Naive thymus-derived CD4-positive, alpha-beta T cell (primary cell): ENCODE data around the gene DENND1B. TPM values are rescaled to one million over a fixed set of nuclear protein-coding genes. Genes with fewer than 3 reads are reported as not detected.

Experiments
- ATAC-seq: fragments of 150-1000 bp; cut with Tn5 transposase; 2 replicates; pipeline ENCODE4 v1.10.0; 2021; ENCODE audit warnings: mild to moderate bottlenecking, moderate library complexity
- CTCF ChIA-PET: fragments of 350-600 bp; sonication (Branson Sonifier 250); formaldehyde crosslinking; loops from one replicate; lab custom pipeline; 2021; ENCODE audit warnings: antibody characterized with exemption; lab: Charles Lee
- POLR2A ChIA-PET: fragments of 350-600 bp; sonication (Branson Sonifier 250); formaldehyde crosslinking; loops from one replicate; lab custom pipeline; 2021; ENCODE audit warnings: antibody characterized with exemption, inconsistent platforms; lab: Charles Lee
- DNase-seq, 9 donors: peaks; one replicate each; pipeline versions ENCODE4 v3.0.0 to v3.0.0-alpha.2; 2020 to 2022; ENCODE audit warnings: mixed read lengths in 1 of 9
- H3K27ac ChIP-seq: one replicate; pipeline ENCODE4 v1.7.0; 2013; ENCODE audit warnings: mild to moderate bottlenecking, low read depth, low read length, moderate library complexity
- H3K27me3 ChIP-seq, 2 donors: one replicate each; pipeline ENCODE4 v1.7.0; 2013; ENCODE audit warnings: low read length in 2 of 2, mild to moderate bottlenecking in 2 of 2, moderate library complexity in 2 of 2; ENCODE audit not compliant: control insufficient read depth in 2 of 2, insufficient read depth in 2 of 2
- H3K36me3 ChIP-seq, 3 experiments: 1 replicate in 2 of 3; 2 replicates in 1 of 3; pipeline ENCODE4 v1.7.0; 2013; ENCODE audit warnings: low read length in 3 of 3, mild to moderate bottlenecking in 3 of 3, moderate library complexity in 1 of 3; ENCODE audit not compliant: insufficient read depth in 3 of 3, control insufficient read depth in 2 of 3
- H3K4me1 ChIP-seq, 2 donors: one replicate each; pipeline ENCODE4 v1.7.0; 2013; ENCODE audit warnings: low read length in 2 of 2, mild to moderate bottlenecking in 2 of 2, moderate library complexity in 1 of 2; ENCODE audit not compliant: control insufficient read depth in 2 of 2, insufficient read depth in 2 of 2
- H3K4me3 ChIP-seq: 2 replicates; pipeline ENCODE4 v1.7.0; 2013; ENCODE audit warnings: mild to moderate bottlenecking, low read length
- H3K9me3 ChIP-seq, 3 experiments: 1 replicate in 2 of 3; 2 replicates in 1 of 3; pipeline ENCODE4 v1.7.0; 2013; ENCODE audit warnings: low read length in 3 of 3; ENCODE audit not compliant: control insufficient read depth in 2 of 3
- H3K27ac Mint-ChIP-seq, 9 donors: one replicate each; pipeline ENCODE4 v1.8.0; 2020 to 2022; ENCODE audit warnings: mixed read lengths in 9 of 9, mild to moderate bottlenecking in 8 of 9, moderate library complexity in 5 of 9, inconsistent platforms in 2 of 9
- H3K27me3 Mint-ChIP-seq, 5 donors: one replicate each; pipeline ENCODE4 v1.8.0; 2021 to 2022; ENCODE audit warnings: mixed read lengths in 5 of 5, mild to moderate bottlenecking in 1 of 5
- H3K36me3 Mint-ChIP-seq, 5 donors: one replicate each; pipeline ENCODE4 v1.8.0; 2020 to 2022; ENCODE audit warnings: mixed read lengths in 5 of 5, mild to moderate bottlenecking in 3 of 5, inconsistent platforms in 1 of 5
- H3K4me1 Mint-ChIP-seq, 7 donors: one replicate each; pipeline ENCODE4 v1.8.0; 2020 to 2022; ENCODE audit warnings: mixed read lengths in 7 of 7, mild to moderate bottlenecking in 3 of 7, inconsistent platforms in 1 of 7
- H3K4me3 Mint-ChIP-seq, 10 donors: one replicate each; pipeline ENCODE4 v1.8.0; 2020 to 2022; ENCODE audit warnings: mild to moderate bottlenecking in 10 of 10, mixed read lengths in 10 of 10, moderate library complexity in 6 of 10, inconsistent platforms in 2 of 10
- H3K9me3 Mint-ChIP-seq, 11 donors: one replicate each; pipeline ENCODE4 v1.8.0; 2020 to 2022; ENCODE audit warnings: mixed read lengths in 11 of 11, mild to moderate bottlenecking in 4 of 11, inconsistent platforms in 1 of 11, moderate library complexity in 1 of 11
- intact Hi-C, 2 donors: fragments of 100-400 bp; cut with micrococcal nuclease; formaldehyde crosslinking; loops; one replicate each; pipeline ENCODE4 v1.15.1; 2023
- polyA plus RNA-seq, 2 donors: library from polyadenylated mRNA; unstranded; fragments of 300-500 nt; fragmentation: Illumina TruSeq; gene quantifications; one replicate each; pipeline ENCODE4 v1.2.3, GENCODE V29; 2021
- total RNA-seq, 6 experiments: library from RNA in 5 of 6; stranded (reverse) in 5 of 6; gene quantifications; 1 replicate in 5 of 6; 2 replicates in 1 of 6; pipeline ENCODE4 v1.2.3 and lab custom pipeline; 2021 to 2026

Gene DENND1B
- total and polyA plus RNA-seq, 7 experiments from 2014 or later = 7.3 to 28.7 (median 18.2) TPM

DNA sequence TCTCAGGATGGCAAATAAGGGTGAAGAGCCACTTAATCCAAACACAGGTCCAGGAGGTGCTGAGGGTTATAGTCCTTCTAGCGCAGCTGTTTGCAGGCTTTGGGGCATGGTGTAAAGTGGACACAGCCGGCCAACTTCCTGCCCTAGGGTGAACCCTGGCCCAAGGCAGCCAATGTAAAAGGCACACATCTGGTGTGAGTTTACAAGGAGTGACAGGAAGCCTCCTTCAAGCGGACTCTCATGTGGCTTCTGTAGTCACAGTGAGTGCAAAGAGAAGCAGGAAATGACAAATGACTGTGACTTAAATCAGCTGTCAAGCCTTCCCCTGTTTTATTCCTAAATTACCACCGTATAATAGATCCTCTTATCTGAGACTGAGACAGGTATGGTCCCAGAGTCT is 294.2 kb downstream of the DENND1B start:
- H3K36me3 Mint-ChIP-seq = peaks cover 0 to 4% (median 0%) of the 10 kb centered on the region in 5 donors
- H3K4me1 Mint-ChIP-seq = peaks cover 4 to 22% (median 19%) of the 10 kb centered on the region in 7 donors
- no peak overlapping the region for H3K4me3 ChIP-seq
- H3K27ac Mint-ChIP-seq = peak overlapping the region in 5 of 9 donors; percentile 20 to 88 (median 67)
- ChIA-PET POLR2A (no interaction called here), CTCF (no interaction called here)
- no peak overlapping the region for H3K27ac ChIP-seq
- H3K4me1 ChIP-seq = peaks cover 7 to 11% of the 10 kb centered on the region in 2 donors
- intact Hi-C loops = loop anchor here in 1 of 2 donors (5.0 kb wide), 1 partner anchor 89 kb away; no protein-coding TSS in a partner anchor
- no peaks in the 10 kb centered on the region for H3K9me3 Mint-ChIP-seq
- H3K9me3 ChIP-seq = no peaks in the 10 kb centered on the region
- H3K27me3 ChIP-seq = no peaks in the 10 kb centered on the region
- H3K27me3 Mint-ChIP-seq = peaks cover 0 to 13% (median 3%) of the 10 kb centered on the region in 5 donors
- no peaks in the 10 kb centered on the region for H3K36me3 ChIP-seq
- peak; percentile 76 for ATAC-seq
- H3K4me3 Mint-ChIP-seq = peak overlapping the region in 9 of 10 donors; percentile 31 to 70 (median 46)
- DNase-seq = peak in 6 of 9 donors; percentile 5 to 43 (median 36)

DNA sequence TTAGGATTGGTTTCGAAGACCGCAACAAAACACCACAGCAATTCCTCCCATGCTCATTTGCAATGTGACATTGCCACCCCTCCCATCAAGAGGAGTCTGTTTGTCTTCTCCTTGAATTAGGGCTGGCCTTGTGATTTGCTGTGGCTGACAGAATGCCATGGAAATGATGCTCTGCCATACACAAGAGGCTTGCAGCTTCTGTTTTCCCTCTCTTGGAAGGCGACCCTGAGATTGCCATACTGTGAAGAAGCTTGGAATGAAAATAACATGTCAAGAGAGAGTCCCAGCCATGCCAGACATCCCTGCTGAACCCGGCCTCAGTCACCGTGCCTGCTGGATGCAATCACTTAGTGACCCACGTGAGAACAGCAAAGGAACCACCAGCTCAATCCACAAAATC is 294.8 kb downstream of the DENND1B start:
- Mint-ChIP-seq H3K27me3 (peaks cover 0 to 13% (median under 1%) of the 10 kb centered on the region in 5 donors), H3K27ac (no peak overlapping the region), H3K9me3 (no peaks in the 10 kb centered on the region), H3K4me1 (peaks cover 4 to 22% (median 19%) of the 10 kb centered on the region in 7 donors), H3K36me3 (no peaks in the 10 kb centered on the region), H3K4me3 (peak overlapping the region in 1 of 10 donors; percentile 51)
- no peak for DNase-seq
- no peaks in the 10 kb centered on the region for H3K27me3 ChIP-seq
- H3K4me3 ChIP-seq = no peak overlapping the region
- H3K9me3 ChIP-seq = no peaks in the 10 kb centered on the region
- ChIA-PET POLR2A (no interaction called here), CTCF (no interaction called here)
- intact Hi-C loops = loop anchor here in 1 of 2 donors (5.0 kb wide), 1 partner anchor 88 kb away; no protein-coding TSS in a partner anchor
- H3K27ac ChIP-seq = no peak overlapping the region
- no peaks in the 10 kb centered on the region for H3K36me3 ChIP-seq
- ATAC-seq = no peak
- H3K4me1 ChIP-seq = peaks cover 7 to 11% of the 10 kb centered on the region in 2 donors

DNA sequence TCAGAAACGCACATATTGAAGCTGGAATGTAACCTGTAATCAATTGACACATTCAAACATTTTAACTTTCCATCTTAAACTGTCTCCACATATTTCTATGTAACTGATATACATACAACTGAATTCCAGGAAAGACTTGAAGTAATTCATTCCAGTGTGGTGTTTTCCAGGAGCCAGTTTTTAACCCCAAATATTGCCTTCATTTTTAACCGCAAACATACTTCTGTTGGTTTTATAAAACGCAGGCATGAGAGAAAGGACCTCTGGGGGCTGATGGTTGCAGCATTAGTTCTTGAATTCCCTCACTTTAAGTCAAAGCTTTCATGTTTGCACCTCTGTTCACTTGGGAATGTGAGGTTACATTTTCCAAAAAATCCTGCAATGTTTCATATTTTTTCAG is 303.1 kb downstream of the DENND1B start:
- Histone ChIP-seq H3K36me3 (no peaks in the 10 kb centered on the region), H3K4me1 (no peaks in the 10 kb centered on the region), H3K9me3 (no peaks in the 10 kb centered on the region), H3K27me3 (no peaks in the 10 kb centered on the region), H3K27ac (no peak overlapping the region), H3K4me3 (no peak overlapping the region)
- Mint-ChIP-seq H3K9me3 (no peaks in the 10 kb centered on the region), H3K4me3 (no peak overlapping the region), H3K36me3 (no peaks in the 10 kb centered on the region), H3K4me1 (peaks cover 0 to 8% (median 5%) of the 10 kb centered on the region in 7 donors), H3K27me3 (peaks cover 0 to 9% (median 0%) of the 10 kb centered on the region in 5 donors), H3K27ac (no peak overlapping the region)
- DNase-seq (no peak), ATAC-seq (no peak)
- CTCF ChIA-PET = no interaction called here
- intact Hi-C loops = no loop called here
- POLR2A ChIA-PET = no interaction called here

DNA sequence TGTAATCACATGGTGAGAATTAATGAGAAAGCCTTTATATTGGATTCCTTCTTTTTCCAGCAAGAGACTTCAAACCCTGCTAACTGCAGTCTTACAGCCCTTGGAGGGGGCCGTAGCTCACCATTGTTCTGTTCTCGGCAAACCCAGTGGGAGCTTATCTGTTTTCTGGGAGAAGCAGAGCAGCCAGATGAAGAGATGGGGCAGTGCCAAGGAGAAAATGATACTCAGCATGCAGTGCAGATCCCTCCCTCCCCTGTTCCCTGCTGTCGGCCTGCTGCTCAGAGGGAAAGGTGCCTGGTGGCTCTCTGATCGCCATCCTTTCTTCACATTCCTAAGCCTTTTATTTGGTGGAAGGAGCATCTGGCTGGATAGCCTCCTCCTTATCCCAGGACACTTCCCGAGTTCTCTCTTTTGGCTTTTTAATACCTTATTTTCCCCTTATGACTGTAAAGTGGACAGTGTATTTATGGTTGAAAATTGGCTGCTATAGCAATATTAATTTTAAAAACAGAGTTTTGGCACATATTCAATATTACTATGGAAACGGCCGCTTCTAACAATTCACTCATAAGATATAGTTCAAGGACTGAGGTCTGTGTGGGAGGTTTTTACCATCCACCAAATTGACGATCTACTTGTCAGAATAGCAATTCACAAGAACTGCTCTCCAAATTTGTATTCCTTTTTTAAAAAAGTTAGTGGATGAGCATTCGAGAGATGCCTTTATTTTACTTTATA is 303.9 kb downstream of the DENND1B start:
- Histone ChIP-seq H3K4me3 (no peak overlapping the region), H3K9me3 (no peaks in the 10 kb centered on the region), H3K36me3 (no peaks in the 10 kb centered on the region), H3K27ac (no peak overlapping the region), H3K27me3 (no peaks in the 10 kb centered on the region), H3K4me1 (no peaks in the 10 kb centered on the region)
- ChIA-PET CTCF (no interaction called here), POLR2A (no interaction called here)
- DNase-seq (no peak), ATAC-seq (no peak)
- H3K27ac Mint-ChIP-seq = no peak overlapping the region
- intact Hi-C loops = no loop called here
- peaks cover 0 to 5% (median 0%) of the 10 kb centered on the region in 5 donors for H3K27me3 Mint-ChIP-seq
- no peaks in the 10 kb centered on the region for H3K9me3 Mint-ChIP-seq
- H3K36me3 Mint-ChIP-seq = no peaks in the 10 kb centered on the region
- H3K4me3 Mint-ChIP-seq = no peak overlapping the region
- peaks cover 0 to 8% (median 5%) of the 10 kb centered on the region in 7 donors for H3K4me1 Mint-ChIP-seq

DNA sequence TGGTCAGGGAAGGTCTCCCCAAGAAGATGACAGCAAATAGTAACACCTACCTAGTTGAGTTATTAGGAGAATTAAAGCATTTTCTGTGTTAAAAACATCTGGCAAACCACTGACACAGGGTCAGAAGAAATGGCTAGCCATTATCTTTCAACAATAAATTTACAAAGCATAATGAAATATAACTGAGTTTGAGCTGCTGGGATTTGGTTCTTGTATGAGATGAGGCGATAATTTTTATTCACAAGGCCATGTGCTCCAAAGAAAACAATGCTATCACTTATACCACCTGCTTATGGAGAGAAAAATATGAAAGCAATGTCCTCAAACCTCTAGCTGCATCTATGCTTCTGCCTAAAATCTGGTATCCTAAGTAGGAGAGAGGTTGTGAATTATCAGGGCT is 304.9 kb downstream of the DENND1B start:
- H3K36me3 Mint-ChIP-seq = no peaks in the 10 kb centered on the region
- no peak overlapping the region for H3K27ac Mint-ChIP-seq
- H3K4me3 ChIP-seq = no peak overlapping the region
- peaks cover 0 to 5% (median 0%) of the 10 kb centered on the region in 5 donors for H3K27me3 Mint-ChIP-seq
- no peak for ATAC-seq
- H3K27ac ChIP-seq = no peak overlapping the region
- intact Hi-C loops = no loop called here
- no peaks in the 10 kb centered on the region for H3K9me3 ChIP-seq
- H3K4me3 Mint-ChIP-seq = no peak overlapping the region
- ChIA-PET POLR2A (no interaction called here), CTCF (no interaction called here)
- H3K4me1 Mint-ChIP-seq = peaks cover 0 to 8% (median 5%) of the 10 kb centered on the region in 7 donors
- no peak for DNase-seq
- no peaks in the 10 kb centered on the region for H3K27me3 ChIP-seq
- no peaks in the 10 kb centered on the region for H3K36me3 ChIP-seq
- H3K9me3 Mint-ChIP-seq = no peaks in the 10 kb centered on the region
- no peaks in the 10 kb centered on the region for H3K4me1 ChIP-seq

DNA sequence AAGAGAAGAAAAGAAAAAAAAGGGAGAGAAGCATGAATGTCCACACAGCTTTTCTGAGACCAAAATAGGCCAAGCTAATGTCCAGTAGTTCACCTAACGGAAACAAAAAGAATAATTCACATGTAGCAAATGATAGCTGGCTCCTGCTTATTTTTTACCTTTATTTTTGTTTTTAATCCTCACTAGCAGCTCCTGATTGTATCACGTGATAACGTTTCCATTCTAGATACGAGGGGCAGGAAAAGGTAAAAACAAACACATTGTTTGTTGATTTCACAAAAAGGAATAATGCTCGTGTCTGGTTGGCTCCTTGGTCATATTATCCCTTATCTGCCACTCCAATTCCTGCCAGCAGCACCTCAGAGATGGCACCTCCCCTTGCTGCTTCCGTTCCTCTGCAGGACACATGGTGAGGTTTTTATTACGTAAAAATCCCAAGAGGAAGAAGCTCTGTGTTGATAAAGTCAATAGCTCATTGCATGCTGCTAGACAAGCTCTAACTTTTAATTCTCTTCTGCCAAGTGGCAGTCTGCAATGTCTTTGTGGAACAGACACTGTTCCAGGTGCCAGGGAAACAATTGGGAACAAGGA is 305.6 kb downstream of the DENND1B start:
- Histone ChIP-seq H3K27me3 (no peaks in the 10 kb centered on the region), H3K4me1 (no peaks in the 10 kb centered on the region), H3K4me3 (no peak overlapping the region), H3K9me3 (no peaks in the 10 kb centered on the region), H3K27ac (no peak overlapping the region), H3K36me3 (no peaks in the 10 kb centered on the region)
- Mint-ChIP-seq H3K9me3 (no peaks in the 10 kb centered on the region), H3K4me3 (peak overlapping the region in 2 of 10 donors; percentile 17 to 51), H3K27ac (no peak overlapping the region), H3K36me3 (no peaks in the 10 kb centered on the region), H3K4me1 (peaks cover 0 to 8% (median 5%) of the 10 kb centered on the region in 7 donors), H3K27me3 (peaks cover 0 to 5% (median 0%) of the 10 kb centered on the region in 5 donors)
- ChIA-PET CTCF (no interaction called here), POLR2A (no interaction called here)
- intact Hi-C loops = no loop called here
- DNase-seq = no peak
- peak; percentile 41 for ATAC-seq
